ENCODE measurements around the gene FOXP4. TPM values are rescaled to one million over a fixed set of nuclear protein-coding genes. Genes with fewer than 3 reads are reported as not detected.
A peak's percentile ranks its signal among the peaks of the same experiment; 100 is the strongest.

FOXP4 gene
- total and polyA plus RNA-seq, 7 donors, result 4.1 to 19.5 (median 12.7) TPM

DNA sequence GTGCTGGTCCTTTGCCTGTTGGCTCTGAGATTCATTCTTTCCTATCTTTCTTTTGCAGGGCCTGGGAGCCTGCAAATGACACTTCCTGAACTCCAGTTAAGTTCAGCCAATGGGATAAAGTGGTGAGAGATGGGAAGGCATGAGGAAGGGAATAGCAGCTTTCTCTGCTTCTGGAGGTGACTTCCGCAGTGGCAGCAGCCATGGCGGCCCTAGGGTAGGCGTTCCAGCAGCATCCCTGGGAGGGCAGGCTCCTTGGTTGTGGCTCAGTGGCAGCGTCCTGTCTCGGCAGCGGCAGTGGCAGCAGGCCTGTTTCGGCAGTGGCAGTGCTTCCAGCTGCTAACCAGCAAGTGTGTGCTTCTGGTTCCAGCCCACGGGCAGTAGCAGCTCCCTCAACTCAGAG lies 84.8 kb downstream of the FOXP4 start:
- no peak overlapping the region for H3K4me3 ChIP-seq
- 92% methylated on average over 8 of the region's 8 CpGs for WGBS, 2 donors
- peak; percentile 46 for DNase-seq
- no peaks in the 10 kb centered on the region for H3K4me1 ChIP-seq
- no peak for TF ChIP-seq EP300 (IDR thresholded peaks at IDR 0.05)
- TF ChIP-seq POLR2A (IDR thresholded peaks at IDR 0.05), result no peak
- TF ChIP-seq, protein P1, sequence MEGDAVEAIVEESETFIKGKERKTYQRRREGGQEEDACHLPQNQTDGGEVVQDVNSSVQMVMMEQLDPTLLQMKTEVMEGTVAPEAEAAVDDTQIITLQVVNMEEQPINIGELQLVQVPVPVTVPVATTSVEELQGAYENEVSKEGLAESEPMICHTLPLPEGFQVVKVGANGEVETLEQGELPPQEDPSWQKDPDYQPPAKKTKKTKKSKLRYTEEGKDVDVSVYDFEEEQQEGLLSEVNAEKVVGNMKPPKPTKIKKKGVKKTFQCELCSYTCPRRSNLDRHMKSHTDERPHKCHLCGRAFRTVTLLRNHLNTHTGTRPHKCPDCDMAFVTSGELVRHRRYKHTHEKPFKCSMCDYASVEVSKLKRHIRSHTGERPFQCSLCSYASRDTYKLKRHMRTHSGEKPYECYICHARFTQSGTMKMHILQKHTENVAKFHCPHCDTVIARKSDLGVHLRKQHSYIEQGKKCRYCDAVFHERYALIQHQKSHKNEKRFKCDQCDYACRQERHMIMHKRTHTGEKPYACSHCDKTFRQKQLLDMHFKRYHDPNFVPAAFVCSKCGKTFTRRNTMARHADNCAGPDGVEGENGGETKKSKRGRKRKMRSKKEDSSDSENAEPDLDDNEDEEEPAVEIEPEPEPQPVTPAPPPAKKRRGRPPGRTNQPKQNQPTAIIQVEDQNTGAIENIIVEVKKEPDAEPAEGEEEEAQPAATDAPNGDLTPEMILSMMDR (IDR thresholded peaks at IDR 0.05), result no peak
- TF ChIP-seq POLR2AphosphoS5 (IDR thresholded peaks at IDR 0.05), result no peak
- H3K9me3 ChIP-seq, result no peaks in the 10 kb centered on the region
- no peak overlapping the region for H3K27ac ChIP-seq
- intact Hi-C loops (cut with DNase I), result no loop called here
- no peaks in the 10 kb centered on the region for H3K36me3 ChIP-seq
- H3K27me3 ChIP-seq, result peaks cover 0 to 11% (median 2%) of the 10 kb centered on the region in 3 donors

DNA sequence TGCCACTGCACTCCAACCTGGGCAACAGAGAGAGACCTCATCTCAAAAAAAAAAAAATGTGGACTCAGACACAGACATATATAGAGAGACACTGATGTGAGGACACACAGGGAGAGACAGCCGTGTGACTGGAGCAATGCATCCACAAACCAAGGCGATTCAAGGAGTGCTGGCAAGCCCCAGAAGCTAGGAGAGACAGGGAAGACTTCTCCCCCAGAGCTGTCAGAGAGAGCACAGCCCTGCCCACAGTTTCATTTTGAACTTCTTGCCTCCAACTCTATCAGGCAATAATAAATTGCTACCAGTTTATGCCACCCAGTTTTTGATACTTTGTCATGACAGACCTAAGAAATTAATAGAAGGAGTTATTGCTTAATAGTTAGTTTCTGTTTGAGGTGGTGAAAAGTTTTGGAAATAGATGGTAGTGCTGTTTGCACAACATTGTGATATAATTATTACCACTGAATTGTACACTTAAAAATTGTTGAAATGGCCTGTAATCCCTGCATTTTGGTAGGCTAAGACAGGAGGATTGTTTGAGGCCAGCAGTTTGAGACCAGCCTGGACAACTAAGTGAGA lies 87.0 kb downstream of the FOXP4 start:
- Histone ChIP-seq H3K27ac (no peak overlapping the region), H3K36me3 (no peaks in the 10 kb centered on the region), H3K4me1 (peaks cover 0 to 16% (median 13%) of the 10 kb centered on the region in 4 donors), H3K9me3 (no peaks in the 10 kb centered on the region), H3K4me3 (no peak overlapping the region), H3K27me3 (peaks cover 17 to 30% (median 23%) of the 10 kb centered on the region in 3 donors)
- intact Hi-C loops (cut with DNase I), result no loop called here
- TF ChIP-seq POLR2A (IDR thresholded peaks at IDR 0.05) (no peak), POLR2AphosphoS5 (IDR thresholded peaks at IDR 0.05) (no peak), EP300 (IDR thresholded peaks at IDR 0.05) (no peak)
- TF ChIP-seq, protein P1 (IDR thresholded peaks at IDR 0.05), result no peak
- no peak for DNase-seq
- 74 to 80% methylated on average over 2 of the region's 2 CpGs for WGBS, 2 donors

- intact Hi-C loops (cut with DNase I), result no loop called here
- Histone ChIP-seq H3K36me3 (no peaks in the 10 kb centered on the region), H3K4me1 (peaks cover 0 to 29% (median 25%) of the 10 kb centered on the region in 4 donors), H3K27me3 (peaks cover 23 to 42% (median 38%) of the 10 kb centered on the region in 3 donors), H3K27ac (no peak overlapping the region), H3K4me3 (no peak overlapping the region), H3K9me3 (no peaks in the 10 kb centered on the region)
- peak; percentile 58 for DNase-seq
- no peak for TF ChIP-seq POLR2AphosphoS5 (IDR thresholded peaks at IDR 0.05)
- no peak for TF ChIP-seq EP300 (IDR thresholded peaks at IDR 0.05)
- TF ChIP-seq POLR2A (IDR thresholded peaks at IDR 0.05), result no peak
- 48 to 72% methylated on average over 4 of the region's 4 CpGs for WGBS, 2 donors
Observed at GRCh38 chr6:41634657-41635056, 88.5 kb downstream of the FOXP4 start.

- DNase-seq, result peak; percentile 22
- no peak overlapping the region for H3K27ac ChIP-seq
- no peaks in the 10 kb centered on the region for H3K36me3 ChIP-seq
- intact Hi-C loops (cut with DNase I), result no loop called here
- no peaks in the 10 kb centered on the region for H3K9me3 ChIP-seq
- WGBS, 2 donors, result 75 to 81% methylated on average over 6 of the region's 6 CpGs
- H3K27me3 ChIP-seq, result peaks cover 23 to 46% (median 39%) of the 10 kb centered on the region in 3 donors
- peaks cover 0 to 29% (median 25%) of the 10 kb centered on the region in 4 donors for H3K4me1 ChIP-seq
- TF ChIP-seq POLR2A (IDR thresholded peaks at IDR 0.05), result no peak
- no peak for TF ChIP-seq EP300 (IDR thresholded peaks at IDR 0.05)
- TF ChIP-seq, protein P1 (IDR thresholded peaks at IDR 0.05), result no peak
- TF ChIP-seq POLR2AphosphoS5 (IDR thresholded peaks at IDR 0.05), result no peak
- no peak overlapping the region for H3K4me3 ChIP-seq
Observed at GRCh38 chr6:41635365-41635764, 89.2 kb downstream of the FOXP4 start.

GRCh38 chr6:41636833-41637193 lies 90.6 kb downstream of the FOXP4 start:
- Histone ChIP-seq H3K4me1 (peaks cover 0 to 29% (median 25%) of the 10 kb centered on the region in 4 donors), H3K4me3 (peak overlapping the region in 2 of 4 donors; percentile 50 to 53), H3K9me3 (no peaks in the 10 kb centered on the region), H3K27ac (no peak overlapping the region), H3K27me3 (peaks cover 23 to 48% (median 39%) of the 10 kb centered on the region in 3 donors), H3K36me3 (no peaks in the 10 kb centered on the region)
- peak; percentile 69 for DNase-seq
- WGBS, 2 donors, result 14 to 50% methylated on average over 31 of the region's 31 CpGs
- intact Hi-C loops (cut with DNase I), result no loop called here
- TF ChIP-seq, protein P1 (IDR thresholded peaks at IDR 0.05), result no peak

Measured in sigmoid colon (tissue), 7 donors.